Breast epithelium (tissue), 3 donors: ENCODE measurements around the gene VIL1.

Experiments used
- POLR2AphosphoS5 ChIP-seq, 3 donors: sonication (generic); formaldehyde crosslinking; IDR thresholded peaks; one replicate each; pipeline ENCODE4 v1.6.1; 2017; ENCODE audit warnings: antibody characterized with exemption in 3 of 3
- TF ChIP-seq, protein P1 (sequence below), 3 donors: fragments of 450-650 bp; IDR thresholded peaks; one replicate each; pipeline ENCODE4 v1.5.1; 2016 to 2017; ENCODE audit warnings: antibody characterized with exemption in 3 of 3, mild to moderate bottlenecking in 3 of 3, moderate library complexity in 3 of 3

DNA sequence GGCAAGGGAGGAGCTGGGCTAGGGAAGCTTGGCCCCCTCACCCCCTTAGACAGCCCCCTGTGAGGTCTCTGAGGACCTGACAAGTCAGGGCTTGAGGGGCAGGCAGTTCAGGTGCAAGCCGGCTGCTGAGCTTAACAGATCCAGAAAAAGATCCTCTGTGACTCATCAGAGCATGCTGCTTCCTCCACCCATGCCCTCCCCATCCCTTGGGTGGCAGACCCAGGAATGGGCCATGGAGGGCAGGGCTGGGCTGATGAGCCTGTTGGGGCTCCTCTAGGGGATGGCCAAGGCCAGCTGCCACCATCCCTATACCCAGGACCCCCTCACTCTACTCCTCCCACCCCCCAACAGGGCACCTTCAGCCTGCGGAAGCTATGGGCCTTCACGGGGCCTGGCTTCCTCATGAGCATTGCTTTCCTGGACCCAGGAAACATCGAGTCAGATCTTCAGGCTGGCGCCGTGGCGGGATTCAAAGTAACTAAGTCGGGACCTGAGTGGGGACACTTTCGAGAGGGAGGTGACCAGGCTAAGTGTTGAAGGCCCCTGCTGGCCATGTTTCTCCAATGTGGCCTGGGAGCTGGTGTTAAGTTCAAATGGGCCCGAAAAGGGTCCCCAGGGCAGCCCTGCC is 34.9 kb upstream of the VIL1 start:
- TF ChIP-seq POLR2AphosphoS5 (IDR thresholded peaks at IDR 0.05), result no peak
- TF ChIP-seq, protein P1, sequence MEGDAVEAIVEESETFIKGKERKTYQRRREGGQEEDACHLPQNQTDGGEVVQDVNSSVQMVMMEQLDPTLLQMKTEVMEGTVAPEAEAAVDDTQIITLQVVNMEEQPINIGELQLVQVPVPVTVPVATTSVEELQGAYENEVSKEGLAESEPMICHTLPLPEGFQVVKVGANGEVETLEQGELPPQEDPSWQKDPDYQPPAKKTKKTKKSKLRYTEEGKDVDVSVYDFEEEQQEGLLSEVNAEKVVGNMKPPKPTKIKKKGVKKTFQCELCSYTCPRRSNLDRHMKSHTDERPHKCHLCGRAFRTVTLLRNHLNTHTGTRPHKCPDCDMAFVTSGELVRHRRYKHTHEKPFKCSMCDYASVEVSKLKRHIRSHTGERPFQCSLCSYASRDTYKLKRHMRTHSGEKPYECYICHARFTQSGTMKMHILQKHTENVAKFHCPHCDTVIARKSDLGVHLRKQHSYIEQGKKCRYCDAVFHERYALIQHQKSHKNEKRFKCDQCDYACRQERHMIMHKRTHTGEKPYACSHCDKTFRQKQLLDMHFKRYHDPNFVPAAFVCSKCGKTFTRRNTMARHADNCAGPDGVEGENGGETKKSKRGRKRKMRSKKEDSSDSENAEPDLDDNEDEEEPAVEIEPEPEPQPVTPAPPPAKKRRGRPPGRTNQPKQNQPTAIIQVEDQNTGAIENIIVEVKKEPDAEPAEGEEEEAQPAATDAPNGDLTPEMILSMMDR (IDR thresholded peaks at IDR 0.05), result no peak
